ENCODE measurements around the gene SYP.
"Not testable (repeated sequence)": the region's sequence is repeated elsewhere in the genome, so short reads cannot be mapped to it uniquely, and the experiment has no call there.

SYP gene

DNA sequence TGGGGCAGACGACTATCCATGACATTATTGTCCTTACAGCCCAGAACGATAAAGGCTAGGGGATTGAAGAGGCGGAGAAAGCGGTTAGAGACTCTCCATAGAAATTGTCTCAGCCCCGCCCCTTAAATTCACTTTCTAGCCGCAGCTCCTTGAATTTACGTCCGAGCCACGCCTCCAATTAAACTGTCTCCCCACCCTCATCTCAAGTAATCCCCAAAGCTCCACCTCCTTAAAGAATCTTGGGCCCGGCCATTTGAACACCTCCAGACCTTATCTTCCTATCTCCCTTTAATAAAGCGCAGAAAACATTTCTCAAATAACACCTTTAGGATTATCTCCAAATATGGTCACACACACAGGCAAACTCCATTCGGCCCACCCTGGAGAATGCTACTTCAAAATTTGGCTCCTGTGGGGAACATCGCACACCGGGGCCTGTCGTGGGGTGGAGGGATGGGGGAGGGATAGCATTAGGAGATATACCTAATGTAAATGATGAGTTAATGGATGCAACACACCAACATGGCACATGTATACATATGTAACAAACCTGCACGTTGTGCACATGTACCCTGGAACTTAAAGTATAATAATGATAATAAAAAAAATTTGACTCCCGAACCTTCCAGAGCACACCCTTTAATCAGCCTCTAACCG is 44.6 kb downstream of the SYP start:
- TF ChIP-seq, protein P1, sequence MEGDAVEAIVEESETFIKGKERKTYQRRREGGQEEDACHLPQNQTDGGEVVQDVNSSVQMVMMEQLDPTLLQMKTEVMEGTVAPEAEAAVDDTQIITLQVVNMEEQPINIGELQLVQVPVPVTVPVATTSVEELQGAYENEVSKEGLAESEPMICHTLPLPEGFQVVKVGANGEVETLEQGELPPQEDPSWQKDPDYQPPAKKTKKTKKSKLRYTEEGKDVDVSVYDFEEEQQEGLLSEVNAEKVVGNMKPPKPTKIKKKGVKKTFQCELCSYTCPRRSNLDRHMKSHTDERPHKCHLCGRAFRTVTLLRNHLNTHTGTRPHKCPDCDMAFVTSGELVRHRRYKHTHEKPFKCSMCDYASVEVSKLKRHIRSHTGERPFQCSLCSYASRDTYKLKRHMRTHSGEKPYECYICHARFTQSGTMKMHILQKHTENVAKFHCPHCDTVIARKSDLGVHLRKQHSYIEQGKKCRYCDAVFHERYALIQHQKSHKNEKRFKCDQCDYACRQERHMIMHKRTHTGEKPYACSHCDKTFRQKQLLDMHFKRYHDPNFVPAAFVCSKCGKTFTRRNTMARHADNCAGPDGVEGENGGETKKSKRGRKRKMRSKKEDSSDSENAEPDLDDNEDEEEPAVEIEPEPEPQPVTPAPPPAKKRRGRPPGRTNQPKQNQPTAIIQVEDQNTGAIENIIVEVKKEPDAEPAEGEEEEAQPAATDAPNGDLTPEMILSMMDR (IDR thresholded peaks at IDR 0.05; ENCODE audit: low read depth, low read length) = no peak
- Histone ChIP-seq H3K9me3 (ENCODE audit: severe bottlenecking) (no peaks in the 10 kb centered on the region), H3K27ac (no peak overlapping the region; the same call in 1 of the 2 replicates), H3K36me3 (no peaks in the 10 kb centered on the region), H3K27me3 (ENCODE audit: insufficient read depth, low read depth, severe bottlenecking) (peaks cover 3% of the 10 kb centered on the region), H3K4me3 (ENCODE audit: low read depth, low read length) (peak overlapping the region; percentile 42)
- peak; percentile 32 for DNase-seq

DNA sequence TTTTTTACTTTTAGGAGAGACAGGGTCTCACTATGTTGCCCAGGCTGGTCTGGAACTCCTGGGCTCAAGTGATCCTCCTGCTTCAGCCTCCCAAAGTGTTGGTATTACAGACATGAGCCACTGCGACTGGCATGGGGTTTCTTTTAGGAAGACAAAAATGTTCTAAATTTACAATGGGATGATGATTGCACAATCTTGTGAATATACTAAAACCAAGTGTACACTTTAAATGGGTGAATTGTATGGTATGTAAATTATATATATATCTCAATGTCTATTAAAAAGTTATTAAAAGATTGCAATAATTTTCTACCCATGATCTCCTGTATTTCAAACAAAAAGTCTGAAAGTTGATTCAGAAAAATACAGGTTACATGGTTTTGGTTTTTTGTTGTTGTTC is 46.5 kb downstream of the SYP start:
- H3K9me3 ChIP-seq (ENCODE audit: severe bottlenecking) = no peaks in the 10 kb centered on the region
- H3K27ac ChIP-seq = no peak overlapping the region
- H3K4me3 ChIP-seq (ENCODE audit: low read depth, low read length) = no peak overlapping the region
- H3K36me3 ChIP-seq = no peaks in the 10 kb centered on the region
- TF ChIP-seq, protein P1 (IDR thresholded peaks at IDR 0.05; ENCODE audit: low read depth, low read length) = no peak
- no peaks in the 10 kb centered on the region for H3K27me3 ChIP-seq (ENCODE audit: insufficient read depth, low read depth, severe bottlenecking)
- no peak for DNase-seq

DNA sequence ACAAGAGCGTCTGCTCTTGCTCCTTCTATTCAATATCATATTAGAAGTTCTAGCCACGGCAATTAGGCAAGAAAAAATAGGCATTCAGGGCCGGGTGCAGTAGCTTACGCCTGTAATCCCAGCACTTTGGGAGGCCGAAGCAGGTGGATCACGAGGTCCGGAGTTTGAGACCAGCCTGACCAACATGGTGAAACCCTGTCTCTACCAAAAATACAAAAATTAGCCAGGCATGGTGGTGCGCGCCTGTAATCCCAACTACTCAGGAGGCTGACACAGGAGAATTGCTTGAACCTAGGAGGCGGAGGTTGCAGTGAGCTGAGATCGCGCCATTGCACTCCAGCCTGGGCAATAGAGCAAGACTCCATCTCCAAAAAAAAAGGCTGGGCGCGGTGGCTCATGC is 50.7 kb downstream of the SYP start:
- not testable (repeated sequence) for H3K27me3 ChIP-seq (ENCODE audit: insufficient read depth, low read depth, severe bottlenecking)

DNA sequence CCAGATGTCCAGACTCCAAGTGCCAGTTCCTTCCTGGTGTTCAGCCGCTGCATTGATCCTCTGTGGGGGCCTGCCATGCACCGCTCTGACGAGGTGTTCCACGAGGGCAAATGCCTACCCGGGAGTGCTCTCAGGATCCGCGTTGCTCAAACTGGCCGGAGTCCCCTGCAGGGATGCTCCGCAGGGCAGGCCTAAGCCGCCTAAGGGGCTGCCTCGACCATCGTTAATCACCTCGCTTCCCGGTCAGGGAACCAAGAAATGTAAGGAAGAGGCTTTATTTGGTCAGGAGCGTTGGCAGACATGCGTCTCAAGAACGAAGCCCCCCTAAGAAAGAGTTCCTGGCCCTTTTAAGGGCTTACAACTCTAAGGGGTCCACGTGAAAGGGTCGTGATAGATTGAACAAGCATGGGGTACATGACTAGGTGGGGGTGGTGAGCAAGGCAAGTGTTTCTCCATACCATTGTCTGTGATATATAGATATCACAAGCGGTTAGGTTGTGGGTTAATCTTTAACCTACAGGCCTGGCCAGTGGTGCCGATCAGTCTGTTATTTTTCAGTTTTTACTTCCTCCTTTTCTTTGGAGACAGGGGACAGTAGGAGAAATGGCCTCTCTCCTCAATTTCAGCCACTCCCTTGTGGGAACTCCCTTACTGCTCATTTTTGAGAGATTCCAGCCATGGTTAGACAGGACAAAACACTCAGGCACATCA is 51.4 kb downstream of the SYP start:
- H3K9me3 ChIP-seq (ENCODE audit: severe bottlenecking); H3K27me3 ChIP-seq (ENCODE audit: insufficient read depth, low read depth, severe bottlenecking); H3K27ac ChIP-seq; DNase-seq; H3K4me3 ChIP-seq (ENCODE audit: low read depth, low read length); H3K36me3 ChIP-seq: not testable (repeated sequence)

More for the DNA sequence above, 50.7 kb downstream of the SYP start:
- not testable (repeated sequence) for H3K36me3 ChIP-seq; H3K27ac ChIP-seq; H3K4me3 ChIP-seq (ENCODE audit: low read depth, low read length); DNase-seq; H3K9me3 ChIP-seq (ENCODE audit: severe bottlenecking)

DNA sequence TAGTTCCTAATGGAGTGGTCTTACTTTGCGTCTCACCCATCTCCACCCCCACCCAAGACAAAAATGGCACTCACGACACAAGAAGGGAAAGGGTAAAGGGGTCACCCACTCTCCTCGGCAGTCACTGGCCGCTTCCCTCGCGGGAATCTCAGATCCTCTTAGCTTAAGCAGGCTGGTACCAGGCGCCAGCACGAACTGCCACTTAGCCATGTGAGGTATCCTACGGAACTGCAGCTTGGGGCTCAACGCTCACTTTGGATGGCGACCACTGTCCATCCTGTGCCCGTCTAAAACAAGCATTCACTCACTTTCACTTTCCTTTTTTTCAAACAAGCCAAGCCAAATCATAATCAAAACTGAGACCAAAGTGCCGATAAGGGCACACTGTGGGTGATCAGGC is 52.1 kb downstream of the SYP start:
- Histone ChIP-seq H3K27ac (no peak overlapping the region), H3K9me3 (ENCODE audit: severe bottlenecking) (no peaks in the 10 kb centered on the region), H3K27me3 (ENCODE audit: insufficient read depth, low read depth, severe bottlenecking) (no peaks in the 10 kb centered on the region), H3K36me3 (no peaks in the 10 kb centered on the region), H3K4me3 (ENCODE audit: low read depth, low read length) (no peak overlapping the region)
- TF ChIP-seq, protein P1 (IDR thresholded peaks at IDR 0.05; ENCODE audit: low read depth, low read length) = no peak
- DNase-seq = no peak

DNA sequence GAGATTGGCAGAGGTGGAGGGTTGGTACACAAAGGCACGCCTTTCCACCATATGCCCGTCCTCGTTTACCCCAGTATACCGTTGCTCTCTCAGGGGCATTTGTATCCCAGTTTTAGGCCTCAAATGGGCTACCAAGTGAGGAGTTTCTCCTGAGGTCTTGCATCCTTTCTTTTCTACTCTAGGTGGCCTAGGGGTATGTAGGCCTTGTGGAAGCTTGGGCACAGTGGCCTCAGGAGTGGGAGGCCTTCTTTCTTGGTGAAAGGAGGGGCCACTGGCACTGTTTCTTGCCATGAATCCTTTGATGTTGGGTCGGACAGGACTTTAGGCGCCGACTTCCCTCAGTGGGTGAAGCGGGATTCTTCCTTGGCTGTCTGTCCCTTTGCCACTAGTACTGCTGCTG is 52.7 kb downstream of the SYP start:
- no peaks in the 10 kb centered on the region for H3K27me3 ChIP-seq (ENCODE audit: insufficient read depth, low read depth, severe bottlenecking)
- DNase-seq = no peak
- TF ChIP-seq, protein P1 (IDR thresholded peaks at IDR 0.05; ENCODE audit: low read depth, low read length) = no peak
- H3K9me3 ChIP-seq (ENCODE audit: severe bottlenecking) = no peaks in the 10 kb centered on the region
- H3K4me3 ChIP-seq (ENCODE audit: low read depth, low read length) = no peak overlapping the region
- no peak overlapping the region for H3K27ac ChIP-seq
- no peaks in the 10 kb centered on the region for H3K36me3 ChIP-seq

DNA sequence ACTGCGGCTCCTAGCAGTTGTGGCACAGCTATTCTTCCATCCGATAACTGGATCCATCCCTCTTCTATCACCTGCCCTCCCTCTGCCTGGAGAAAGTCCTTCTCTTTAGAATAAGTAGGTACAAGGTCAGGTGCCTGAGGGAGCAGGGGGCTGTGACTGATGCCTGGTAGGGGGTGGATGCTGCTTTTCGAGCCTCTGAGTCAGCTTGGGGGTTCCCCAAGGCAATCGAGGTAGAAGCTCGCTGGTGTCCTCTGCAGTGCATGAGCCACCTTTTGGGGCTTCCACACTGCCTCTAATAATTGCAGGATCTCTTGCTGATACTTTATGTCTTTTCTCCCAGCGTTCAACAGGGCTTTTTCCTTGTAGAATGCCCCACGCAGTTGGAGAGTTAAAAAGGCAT is 56.8 kb downstream of the SYP start:
- not testable (repeated sequence) for H3K4me3 ChIP-seq (ENCODE audit: low read depth, low read length); H3K36me3 ChIP-seq; H3K27ac ChIP-seq; DNase-seq; H3K27me3 ChIP-seq (ENCODE audit: insufficient read depth, low read depth, severe bottlenecking)
- peaks cover 13% of the 10 kb centered on the region for H3K9me3 ChIP-seq (ENCODE audit: severe bottlenecking)
